OCI-M1 (cell line): Measurements from ENCODE around the gene IARS2.
"Not testable (repeated sequence)": the region's sequence is repeated elsewhere in the genome, so short reads cannot be mapped to it uniquely, and the experiment has no call there.

Source experiments
- DNase-seq: peaks from one replicate; lab custom pipeline; 2025; lab: John Stamatoyannopoulos, UW

Gene IARS2

DNA sequence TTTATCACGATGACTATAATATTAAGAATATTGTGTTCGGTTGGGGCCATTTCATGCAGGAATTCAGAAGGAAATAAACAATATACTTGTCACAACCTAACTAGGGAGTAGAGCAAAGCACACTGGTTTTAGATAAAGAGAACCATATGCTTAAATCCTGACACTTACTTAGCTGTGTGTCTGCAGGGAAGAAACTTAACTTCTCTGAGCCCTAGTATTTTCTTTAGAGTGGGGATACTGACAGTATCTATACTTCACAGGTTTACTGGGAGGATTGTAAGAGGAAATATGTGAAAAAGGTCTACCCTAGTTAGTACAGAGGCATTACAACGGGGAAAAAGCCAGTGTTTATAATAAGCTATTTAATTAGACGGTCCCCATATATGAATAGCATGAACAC, 72.9 kb downstream of the IARS2 start:
- DNase-seq, result no peak

DNA sequence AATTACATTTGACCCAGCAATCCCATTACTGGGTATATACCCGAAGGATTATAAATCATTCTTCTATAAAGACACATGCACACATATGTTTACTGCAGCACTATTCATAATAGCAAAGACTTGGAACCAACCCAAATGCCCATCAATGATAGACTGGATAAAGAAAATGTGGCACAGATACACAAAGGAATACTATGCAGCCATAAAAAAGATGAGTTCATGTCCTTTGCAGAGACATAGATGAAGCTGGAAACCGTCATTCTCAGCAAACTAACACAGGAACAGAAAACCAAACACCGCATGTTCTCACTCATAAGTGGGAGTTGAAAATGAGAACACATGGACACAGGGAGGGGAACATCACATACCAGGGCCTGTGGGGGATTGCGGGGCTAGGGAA, 76.0 kb downstream of the IARS2 start:
- DNase-seq, result not testable (repeated sequence)

DNA sequence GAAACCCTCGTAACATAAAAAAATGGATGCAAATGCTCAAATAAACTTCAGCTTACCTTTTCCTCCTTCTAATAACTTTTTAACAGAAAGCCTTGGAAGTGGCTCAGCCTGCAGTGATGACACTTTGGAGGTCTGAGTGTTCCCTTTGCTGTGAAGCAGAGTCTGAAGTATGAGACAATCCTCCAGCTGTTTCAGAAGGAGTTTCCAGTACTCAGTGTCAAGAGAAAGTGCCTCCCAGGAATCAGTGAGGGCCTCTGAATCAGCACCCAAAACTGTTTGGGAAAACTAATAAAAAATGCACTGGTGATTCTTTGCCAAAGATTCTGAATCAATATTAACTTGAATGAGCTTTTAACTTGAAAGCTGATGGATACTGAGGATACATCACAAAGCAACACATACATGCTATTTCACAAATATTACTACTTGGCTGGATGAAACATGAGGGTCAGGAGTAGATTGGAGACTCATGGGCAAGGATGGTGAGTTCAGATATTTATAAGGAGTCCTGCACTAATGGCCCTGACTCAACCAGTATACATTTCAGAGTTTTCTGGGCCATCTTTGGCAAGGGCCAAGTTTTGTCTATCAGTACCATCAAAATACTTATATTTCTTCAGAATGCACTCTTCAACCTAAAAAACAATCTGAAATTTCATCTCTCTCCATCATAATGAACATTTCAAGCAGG, 77.0 kb downstream of the IARS2 start:
- DNase-seq, result no peak

DNA sequence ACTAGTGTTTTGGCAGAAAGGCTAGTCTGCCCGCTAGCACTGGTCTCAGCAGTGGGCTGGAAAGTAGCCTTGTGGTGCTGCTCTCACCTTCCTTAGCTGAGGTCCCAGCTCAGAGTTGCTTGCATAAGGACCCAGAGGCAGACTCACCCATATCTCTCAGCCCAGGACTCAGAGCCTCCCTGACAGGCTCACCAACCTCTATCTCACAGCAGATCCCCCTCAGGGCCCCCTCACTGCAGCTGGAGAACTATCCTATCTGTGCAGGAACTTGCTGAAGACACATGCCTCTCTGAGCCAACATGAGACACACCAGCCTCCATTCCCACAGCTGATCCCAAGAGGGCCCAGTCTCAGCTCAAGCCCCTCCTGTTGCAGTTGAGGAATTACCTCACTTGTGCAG, 82.6 kb downstream of the IARS2 start:
- no peak for DNase-seq

DNA sequence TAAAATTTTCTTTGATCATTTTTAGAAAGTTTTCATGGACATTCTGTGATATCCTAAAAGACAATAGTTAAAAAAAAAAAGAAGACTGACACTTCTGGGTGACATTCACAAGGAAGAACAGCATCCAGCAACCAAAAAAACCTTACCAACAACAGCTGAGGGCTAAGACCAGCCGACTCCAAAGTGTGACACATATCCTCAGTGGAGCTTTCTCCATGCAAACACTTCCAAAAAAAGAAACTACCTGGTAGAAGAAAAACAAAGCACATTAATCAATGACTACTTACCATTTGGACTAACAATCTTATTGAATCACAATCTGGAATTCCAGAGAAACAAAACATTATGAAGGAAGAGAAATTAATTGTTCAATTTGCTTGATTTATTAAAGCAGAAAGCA, 88.2 kb downstream of the IARS2 start:
- no peak for DNase-seq

DNA sequence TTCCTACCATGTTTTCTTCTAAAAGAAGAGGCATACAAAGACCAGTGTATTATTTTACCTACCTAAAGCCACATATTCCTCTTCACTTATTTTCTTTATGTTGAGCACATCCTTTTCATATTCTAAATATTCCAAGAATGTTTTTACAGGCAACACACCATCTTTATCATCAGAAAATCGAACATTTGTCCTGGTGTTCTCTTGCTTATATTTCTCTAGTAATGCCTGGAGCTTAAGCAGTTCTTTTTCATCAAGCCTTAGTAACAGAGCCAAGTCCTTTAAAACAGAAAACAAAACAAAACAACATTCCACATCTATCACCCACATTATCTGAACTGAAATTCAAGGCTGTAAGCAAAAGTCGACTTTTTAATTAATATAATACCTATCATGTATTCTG, 88.7 kb downstream of the IARS2 start:
- no peak for DNase-seq

DNA sequence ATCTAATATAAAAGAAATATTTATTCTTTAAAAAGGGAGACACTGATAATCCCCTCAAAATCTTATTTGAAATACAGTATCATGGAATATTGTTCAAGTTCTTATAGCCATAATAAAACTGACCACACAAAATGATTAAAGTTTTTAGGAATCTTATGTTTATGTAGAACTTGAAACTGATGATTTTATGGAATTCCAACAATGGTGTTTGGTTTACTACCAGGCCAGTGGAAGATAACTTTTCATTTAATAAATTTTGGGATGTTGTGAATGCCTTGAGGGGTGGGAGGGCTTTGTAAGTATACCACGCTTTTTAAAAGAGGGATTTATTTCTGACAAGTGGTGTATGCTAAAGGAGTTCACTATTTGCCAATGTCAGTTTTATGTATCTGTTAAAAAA, 90.6 kb downstream of the IARS2 start:
- DNase-seq, result no peak

DNA sequence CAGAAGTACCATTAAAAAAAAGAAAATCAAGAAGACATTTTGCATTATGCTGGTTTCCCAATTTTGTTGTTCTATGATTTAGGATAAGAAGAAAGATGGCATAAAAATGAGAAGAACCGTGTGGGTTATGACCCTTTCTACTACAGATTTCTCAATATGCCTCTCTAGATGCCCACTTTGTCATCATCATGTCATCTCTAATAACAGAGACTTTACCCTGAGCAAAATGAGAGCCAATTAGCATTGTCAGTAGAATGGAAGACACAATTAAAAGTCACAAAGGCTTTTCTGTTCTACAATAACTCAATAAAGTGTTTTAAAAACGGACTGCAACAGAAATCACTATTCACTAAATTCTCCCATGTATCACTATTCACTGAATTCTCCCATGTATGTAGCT, 92.8 kb downstream of the IARS2 start:
- DNase-seq, result no peak

DNA sequence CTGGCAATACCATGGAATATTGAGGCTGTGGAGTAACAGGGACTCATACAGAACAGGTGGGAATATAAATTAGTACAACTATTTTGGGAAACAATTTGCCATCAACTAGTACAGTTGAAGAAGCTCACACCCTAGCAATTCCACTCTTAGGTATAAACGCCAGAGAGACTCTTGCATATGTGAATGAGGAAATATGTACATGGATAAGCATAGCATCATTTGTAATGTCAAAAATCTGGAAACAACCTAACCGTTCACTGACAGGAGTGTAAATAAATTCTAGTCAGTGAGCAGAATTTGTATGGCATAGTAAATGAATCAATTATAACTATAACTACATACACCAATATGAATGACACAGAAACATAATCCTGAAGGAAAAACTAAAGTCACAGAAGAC, 94.6 kb downstream of the IARS2 start:
- DNase-seq, result no peak

DNA sequence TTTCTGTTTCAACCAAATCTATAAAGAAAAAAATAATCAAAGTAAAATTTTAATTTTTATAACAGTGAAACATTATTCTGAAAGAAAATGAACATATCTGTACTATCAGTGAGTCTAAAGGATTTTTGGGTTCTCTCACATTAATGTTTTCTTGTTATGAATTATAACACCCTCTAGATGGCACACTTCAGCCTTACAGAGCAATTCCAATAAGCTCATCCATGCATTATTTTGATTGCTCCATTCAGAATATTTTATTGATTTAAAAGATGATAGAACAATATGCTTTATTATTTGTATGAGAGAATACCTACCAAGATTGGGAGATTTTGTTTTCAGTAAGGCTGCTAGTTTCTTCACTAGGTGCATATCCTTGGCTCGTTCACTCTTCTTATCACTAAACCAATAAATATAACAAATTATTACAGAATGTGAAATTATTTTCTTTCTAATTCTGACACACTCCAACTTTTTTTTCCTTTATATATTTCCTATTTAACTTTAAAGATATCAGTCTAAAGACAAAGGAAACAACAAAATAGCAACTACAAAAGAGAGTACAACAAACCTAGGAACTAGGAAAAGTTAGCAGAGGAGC, 95.9 kb downstream of the IARS2 start:
- DNase-seq, result peak; percentile 57

DNA sequence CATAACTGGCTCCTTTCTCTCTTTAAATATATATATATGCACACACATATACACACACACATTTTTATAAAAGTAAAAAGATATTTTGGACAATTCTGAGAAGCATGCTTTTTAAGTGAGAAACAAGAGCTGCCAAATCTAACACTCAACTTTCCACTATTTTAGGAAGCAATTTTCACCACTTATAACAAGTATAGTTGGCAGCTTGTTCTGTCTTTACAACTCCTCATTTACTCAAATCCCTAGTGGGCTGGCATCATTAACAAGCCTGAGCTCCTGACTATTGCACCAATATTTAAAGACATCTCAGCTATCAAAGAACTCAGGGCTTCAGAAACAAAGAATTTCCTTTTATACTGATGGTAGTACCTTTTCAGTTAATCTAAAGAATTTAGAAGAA, 101.8 kb downstream of the IARS2 start:
- no peak for DNase-seq
